ENCODE data around the gene DIP2C. TPM values are rescaled to one million over a fixed set of nuclear protein-coding genes. Genes with fewer than 3 reads are reported as not detected.

Gene DIP2C
- total RNA-seq, 3 donors from 2014 or later, result 8.0 to 72.0 (median 8.5) TPM

DNA sequence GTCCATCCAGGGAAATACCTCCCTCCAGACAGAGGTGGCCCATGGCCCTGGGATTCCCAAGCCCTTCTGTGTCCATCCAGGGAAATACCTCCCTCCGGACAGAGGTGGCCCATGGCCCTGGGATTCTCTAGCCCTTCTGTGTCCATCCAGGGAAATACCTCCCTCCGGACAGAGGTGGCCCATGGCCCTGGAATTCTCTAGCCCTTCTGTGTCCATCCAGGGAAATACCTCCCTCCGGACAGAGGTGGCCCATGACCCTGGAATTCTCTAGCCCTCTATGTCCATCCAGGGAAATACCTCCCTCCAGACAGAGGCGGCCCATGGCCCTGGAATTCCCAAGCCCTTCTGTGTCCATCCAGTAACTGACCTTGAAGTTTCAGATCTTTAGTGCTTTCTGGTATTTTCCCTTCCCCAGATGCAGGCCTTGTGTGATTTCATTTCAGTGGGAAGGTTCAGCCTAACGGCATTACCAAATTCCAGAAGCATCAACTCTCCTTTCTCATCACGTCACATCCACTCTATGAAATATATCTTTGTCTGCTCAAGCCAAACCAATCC lies 28.8 kb upstream of the DIP2C start:
- intact Hi-C loops (cut with DNase I, micrococcal nuclease), result no loop called here
- no peaks in the 10 kb centered on the region for H3K36me3 ChIP-seq (ENCODE audit: low read depth)
- H3K4me3 ChIP-seq, result no peak overlapping the region
- H3K9me3 ChIP-seq, result no peaks in the 10 kb centered on the region
- no peaks in the 10 kb centered on the region for H3K4me1 ChIP-seq (ENCODE audit: low read depth)
- TF ChIP-seq, protein P1, sequence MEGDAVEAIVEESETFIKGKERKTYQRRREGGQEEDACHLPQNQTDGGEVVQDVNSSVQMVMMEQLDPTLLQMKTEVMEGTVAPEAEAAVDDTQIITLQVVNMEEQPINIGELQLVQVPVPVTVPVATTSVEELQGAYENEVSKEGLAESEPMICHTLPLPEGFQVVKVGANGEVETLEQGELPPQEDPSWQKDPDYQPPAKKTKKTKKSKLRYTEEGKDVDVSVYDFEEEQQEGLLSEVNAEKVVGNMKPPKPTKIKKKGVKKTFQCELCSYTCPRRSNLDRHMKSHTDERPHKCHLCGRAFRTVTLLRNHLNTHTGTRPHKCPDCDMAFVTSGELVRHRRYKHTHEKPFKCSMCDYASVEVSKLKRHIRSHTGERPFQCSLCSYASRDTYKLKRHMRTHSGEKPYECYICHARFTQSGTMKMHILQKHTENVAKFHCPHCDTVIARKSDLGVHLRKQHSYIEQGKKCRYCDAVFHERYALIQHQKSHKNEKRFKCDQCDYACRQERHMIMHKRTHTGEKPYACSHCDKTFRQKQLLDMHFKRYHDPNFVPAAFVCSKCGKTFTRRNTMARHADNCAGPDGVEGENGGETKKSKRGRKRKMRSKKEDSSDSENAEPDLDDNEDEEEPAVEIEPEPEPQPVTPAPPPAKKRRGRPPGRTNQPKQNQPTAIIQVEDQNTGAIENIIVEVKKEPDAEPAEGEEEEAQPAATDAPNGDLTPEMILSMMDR (IDR thresholded peaks at IDR 0.05), result no peak
- DNase-seq, result no peak
- no peak for ATAC-seq

DNA sequence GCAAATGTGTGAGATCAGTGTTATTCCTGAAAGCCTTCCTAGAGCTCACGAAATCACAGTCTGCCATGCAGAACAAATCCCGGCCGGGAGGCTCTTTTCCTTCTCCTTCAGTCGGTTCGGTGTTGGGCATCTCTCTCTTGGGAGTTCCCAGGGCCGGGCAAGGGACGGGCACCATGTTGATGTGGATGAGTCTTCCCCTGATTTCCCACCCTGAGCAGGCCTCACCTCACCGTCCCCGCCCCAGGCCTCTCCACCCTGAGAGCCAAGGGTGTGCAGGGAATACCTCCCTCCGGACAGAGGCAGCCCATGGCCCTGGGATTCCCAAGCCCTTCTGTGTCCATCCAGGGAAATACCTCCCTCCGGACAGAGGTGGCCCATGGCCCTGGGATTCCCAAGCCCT lies 28.0 kb upstream of the DIP2C start:
- Histone ChIP-seq H3K4me1 (ENCODE audit: low read depth) (no peaks in the 10 kb centered on the region), H3K36me3 (ENCODE audit: low read depth) (no peaks in the 10 kb centered on the region), H3K9me3 (no peaks in the 10 kb centered on the region), H3K4me3 (no peak overlapping the region)
- no peak for ATAC-seq
- no peak for DNase-seq
- intact Hi-C loops (cut with DNase I, micrococcal nuclease), result no loop called here
- TF ChIP-seq, protein P1 (IDR thresholded peaks at IDR 0.05), result no peak

DNA sequence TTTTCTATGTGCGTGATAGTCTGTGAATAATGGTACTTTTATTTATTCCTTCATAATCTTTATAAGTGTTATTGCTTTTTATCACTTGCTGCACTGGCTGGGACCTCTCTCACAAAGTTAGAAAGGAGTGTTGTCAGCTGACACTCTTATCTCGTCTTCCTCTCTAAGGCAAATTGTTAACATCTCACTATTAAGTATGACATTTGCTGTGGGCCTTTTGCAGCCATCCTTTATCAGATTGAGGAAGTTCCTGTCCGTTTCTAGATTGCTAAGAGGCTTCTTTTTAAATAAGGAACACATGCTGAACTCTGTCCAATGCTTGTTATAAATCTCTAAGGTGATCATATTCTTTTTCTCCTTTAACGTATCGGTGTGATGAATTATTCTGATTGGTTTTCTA lies 27.4 kb upstream of the DIP2C start:
- DNase-seq, result no peak
- Histone ChIP-seq H3K4me1 (ENCODE audit: low read depth) (no peaks in the 10 kb centered on the region), H3K9me3 (no peaks in the 10 kb centered on the region), H3K4me3 (no peak overlapping the region), H3K36me3 (ENCODE audit: low read depth) (no peaks in the 10 kb centered on the region)
- ATAC-seq, result no peak
- TF ChIP-seq, protein P1 (IDR thresholded peaks at IDR 0.05), result no peak
- intact Hi-C loops (cut with DNase I, micrococcal nuclease), result no loop called here

DNA sequence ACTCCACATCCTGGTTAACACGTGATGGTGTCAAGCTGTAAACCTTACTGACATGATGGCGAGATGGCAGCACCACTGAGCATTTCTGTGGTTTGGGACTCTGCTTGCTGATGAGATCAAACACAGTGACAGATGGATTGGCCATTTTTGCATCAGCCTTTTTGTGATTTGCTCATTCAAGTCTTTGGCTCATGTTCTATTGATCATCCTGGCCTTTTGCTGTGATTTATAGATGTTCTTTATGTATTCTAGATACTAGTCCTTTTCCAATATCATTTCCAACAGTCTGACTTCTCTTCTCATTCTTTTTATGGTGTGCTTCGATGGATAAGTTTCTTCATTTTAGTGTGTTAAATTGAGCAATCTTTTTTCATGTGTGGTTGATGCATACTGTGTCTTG lies 24.7 kb upstream of the DIP2C start:
- no peak for ATAC-seq
- TF ChIP-seq, protein P1 (IDR thresholded peaks at IDR 0.05), result no peak
- no peak for DNase-seq
- no peaks in the 10 kb centered on the region for H3K36me3 ChIP-seq (ENCODE audit: low read depth)
- H3K4me1 ChIP-seq (ENCODE audit: low read depth), result no peaks in the 10 kb centered on the region
- intact Hi-C loops (cut with DNase I, micrococcal nuclease), result no loop called here
- no peaks in the 10 kb centered on the region for H3K9me3 ChIP-seq
- no peak overlapping the region for H3K4me3 ChIP-seq

DNA sequence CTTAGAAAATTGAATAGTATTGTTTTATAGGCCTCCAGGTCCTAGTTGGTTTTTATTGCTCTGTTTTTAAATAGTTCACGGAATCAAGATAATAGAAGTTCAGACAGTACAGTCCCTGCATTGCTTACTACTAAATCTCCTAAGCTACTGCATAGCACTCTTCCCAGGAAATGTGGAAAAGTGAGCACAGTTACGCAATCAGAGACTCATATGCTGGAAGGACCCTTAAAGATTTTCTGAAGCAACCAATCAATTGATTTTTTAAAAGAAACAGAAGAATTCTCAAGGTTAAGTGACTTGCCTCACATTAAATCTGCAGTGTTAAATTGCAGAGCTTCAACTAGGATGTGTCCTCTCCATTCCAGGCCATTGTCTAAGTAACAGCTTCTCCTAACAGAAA lies 23.1 kb upstream of the DIP2C start:
- intact Hi-C loops (cut with DNase I, micrococcal nuclease), result no loop called here
- TF ChIP-seq, protein P1 (IDR thresholded peaks at IDR 0.05), result no peak
- Histone ChIP-seq H3K36me3 (ENCODE audit: low read depth) (no peaks in the 10 kb centered on the region), H3K9me3 (no peaks in the 10 kb centered on the region), H3K4me3 (no peak overlapping the region), H3K4me1 (ENCODE audit: low read depth) (no peaks in the 10 kb centered on the region)
- ATAC-seq (no peak), DNase-seq (no peak)

DNA sequence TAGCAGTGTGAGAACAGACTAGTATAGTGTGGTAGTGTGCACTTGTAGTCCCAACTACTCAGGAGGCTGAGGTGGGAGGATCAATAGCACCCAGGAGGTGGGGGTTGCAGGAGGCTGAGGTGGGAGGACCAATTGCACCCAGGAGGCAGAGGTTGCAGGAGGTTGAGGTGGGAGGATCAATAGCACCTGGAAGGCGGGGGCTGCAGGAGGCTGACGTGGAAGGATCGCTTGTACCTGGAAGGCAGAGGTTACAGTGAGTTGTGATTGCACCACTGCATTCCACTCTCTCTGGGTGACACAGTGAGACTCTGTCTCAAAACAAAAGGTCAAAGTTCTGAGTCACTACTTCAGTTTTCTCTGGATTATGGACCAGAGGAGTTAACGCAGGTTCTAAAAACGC lies 22.6 kb upstream of the DIP2C start:
- intact Hi-C loops (cut with DNase I, micrococcal nuclease), result no loop called here
- H3K4me1 ChIP-seq (ENCODE audit: low read depth), result no peaks in the 10 kb centered on the region
- ATAC-seq (no peak), DNase-seq (no peak)
- TF ChIP-seq, protein P1 (IDR thresholded peaks at IDR 0.05), result no peak
- no peaks in the 10 kb centered on the region for H3K9me3 ChIP-seq
- H3K4me3 ChIP-seq, result no peak overlapping the region
- H3K36me3 ChIP-seq (ENCODE audit: low read depth), result no peaks in the 10 kb centered on the region

All from mucosa of descending colon (tissue), 3 donors.